H9 (cell line): ENCODE measurements around the gene C3orf20. TPM values are rescaled to one million over a fixed set of nuclear protein-coding genes. Genes with fewer than 3 reads are reported as not detected.

Source experiments
- DNase-seq: peaks from one replicate; pipeline ENCODE4 v3.0.0-alpha.2; 2017
- H2AFZ ChIP-seq: one replicate; pipeline ENCODE4 v1.6.1; 2013; ENCODE audit warnings: mild to moderate bottlenecking, low read length, control low read depth, moderate library complexity
- H2AK5ac ChIP-seq: 2 replicates; pipeline ENCODE4 v1.6.1; 2013; ENCODE audit warnings: low read length, control low read depth, mixed read lengths; ENCODE audit not compliant: insufficient read length
- H2BK120ac ChIP-seq: one replicate; pipeline ENCODE4 v1.6.1; 2013; ENCODE audit warnings: low read depth, mild to moderate bottlenecking, low read length, control low read depth, inconsistent platforms; ENCODE audit not compliant: poor library complexity, severe bottlenecking
- H2BK12ac ChIP-seq: 2 replicates; pipeline ENCODE4 v1.6.1; 2013; ENCODE audit warnings: low read length, control low read depth, mixed read lengths, low read depth; ENCODE audit not compliant: insufficient read length
- H2BK15ac ChIP-seq: 2 replicates; pipeline ENCODE4 v1.6.1; 2013; ENCODE audit warnings: low read depth, low read length, control low read depth
- H2BK20ac ChIP-seq: one replicate; pipeline ENCODE4 v1.6.1; 2013; ENCODE audit warnings: low read depth, mild to moderate bottlenecking, low read length, control low read depth, inconsistent platforms; ENCODE audit not compliant: poor library complexity, severe bottlenecking
- H2BK5ac ChIP-seq: 2 replicates; pipeline ENCODE4 v1.6.1; 2013; ENCODE audit warnings: low read length, control low read depth, mixed read lengths; ENCODE audit not compliant: insufficient read length
- H3K14ac ChIP-seq: 2 replicates; pipeline ENCODE4 v1.6.1; 2013; ENCODE audit warnings: low read length, control low read depth; ENCODE audit not compliant: insufficient read depth
- H3K18ac ChIP-seq: 2 replicates; pipeline ENCODE4 v1.6.1; 2013; ENCODE audit warnings: low read depth, mild to moderate bottlenecking, mixed read lengths, low read length, control low read depth; ENCODE audit not compliant: insufficient read length
- H3K23ac ChIP-seq: 2 replicates; pipeline ENCODE4 v1.6.1; 2013; ENCODE audit warnings: low read length, control low read depth, mixed read lengths, low read depth; ENCODE audit not compliant: insufficient read length
- H3K23me2 ChIP-seq: 2 replicates; pipeline ENCODE4 v1.6.1; 2013; ENCODE audit warnings: low read depth, mild to moderate bottlenecking, mixed read lengths, low read length, control low read depth; ENCODE audit not compliant: insufficient read length, poor library complexity, severe bottlenecking
- H3K27ac ChIP-seq: 2 replicates; pipeline ENCODE4 v1.5.1; 2013; ENCODE audit warnings: low read length, control low read depth, mixed read lengths, low read depth; ENCODE audit not compliant: insufficient read length
- H3K27me3 ChIP-seq: 2 replicates; pipeline ENCODE4 v1.6.1; 2013; ENCODE audit warnings: low read length, control low read depth, inconsistent platforms; ENCODE audit not compliant: insufficient read depth
- H3K4ac ChIP-seq: 2 replicates; pipeline ENCODE4 v1.6.1; 2013; ENCODE audit warnings: low read depth, mild to moderate bottlenecking, control low read depth, inconsistent platforms, low read length, moderate library complexity
- H3K4me1 ChIP-seq: 2 replicates; pipeline ENCODE4 v1.6.1; 2013; ENCODE audit warnings: low read length, control low read depth, inconsistent platforms; ENCODE audit not compliant: insufficient read depth
- H3K4me2 ChIP-seq: 2 replicates; pipeline ENCODE4 v1.6.1; 2013; ENCODE audit warnings: low read length, control low read depth, mixed read lengths; ENCODE audit not compliant: insufficient read length, insufficient read depth
- H3K56ac ChIP-seq: 2 replicates; pipeline ENCODE4 v1.6.1; 2013; ENCODE audit warnings: low read depth, mild to moderate bottlenecking, mixed read lengths, low read length, control low read depth; ENCODE audit not compliant: insufficient read length
- H3K79me1 ChIP-seq: 2 replicates; pipeline ENCODE4 v1.6.1; 2013; ENCODE audit warnings: low read depth, mild to moderate bottlenecking, moderate library complexity, low read length, control low read depth, inconsistent platforms; ENCODE audit not compliant: insufficient read depth, poor library complexity, severe bottlenecking
- H3K79me2 ChIP-seq: 2 replicates; pipeline ENCODE4 v1.6.1; 2013; ENCODE audit warnings: low read length, control low read depth, inconsistent platforms; ENCODE audit not compliant: insufficient read depth
- H3K9ac ChIP-seq: 2 replicates; pipeline ENCODE4 v1.6.1; 2013; ENCODE audit warnings: low read length, control low read depth, mixed read lengths; ENCODE audit not compliant: insufficient read length; ENCODE audit errors: extremely low read depth
- H3K9me3 ChIP-seq: one replicate; pipeline ENCODE4 v1.6.1; 2013; ENCODE audit warnings: low read depth, low read length, inconsistent platforms; ENCODE audit not compliant: control insufficient read depth
- H3T11ph ChIP-seq: one replicate; pipeline ENCODE4 v1.6.1; 2013; ENCODE audit warnings: mild to moderate bottlenecking, low read length, control low read depth, inconsistent platforms
- H4K20me1 ChIP-seq: one replicate; pipeline ENCODE4 v1.6.1; 2013; ENCODE audit not compliant: control insufficient read depth, insufficient read length, insufficient read depth
- H4K5ac ChIP-seq: 2 replicates; pipeline ENCODE4 v1.6.1; 2013; ENCODE audit warnings: low read depth, mild to moderate bottlenecking, mixed read lengths, low read length, control low read depth; ENCODE audit not compliant: insufficient read length
- H4K8ac ChIP-seq: replicated peaks from 2 replicates; pipeline ENCODE4 v1.6.1; 2013; ENCODE audit warnings: low read length, control low read depth, mixed read lengths, low read depth; ENCODE audit not compliant: insufficient read length
- H4K91ac ChIP-seq: 2 replicates; pipeline ENCODE4 v1.6.1; 2013; ENCODE audit warnings: low read depth, mild to moderate bottlenecking, moderate library complexity, mixed read lengths, low read length, control low read depth; ENCODE audit not compliant: insufficient read length
- H3K27ac Mint-ChIP-seq, 3 experiments: 2 replicates in 2 of 3; 3 replicates in 1 of 3; pipeline ENCODE4 v1.8.0; 2020 to 2021; ENCODE audit warnings: mixed read lengths in 3 of 3, mild to moderate bottlenecking in 1 of 3, moderate library complexity in 1 of 3
- H3K27me3 Mint-ChIP-seq: 2 replicates; pipeline ENCODE4 v1.8.0; 2021; ENCODE audit warnings: low read depth, mild to moderate bottlenecking, moderate library complexity, mixed read lengths
- H3K36me3 Mint-ChIP-seq, 3 experiments: 2 replicates in 2 of 3; 3 replicates in 1 of 3; pipeline ENCODE4 v1.8.0; 2020 to 2021; ENCODE audit warnings: low read depth in 3 of 3, mixed read lengths in 3 of 3; ENCODE audit not compliant: insufficient read depth in 1 of 3
- H3K4me1 Mint-ChIP-seq, 2 experiments: 2 replicates each; pipeline ENCODE4 v1.8.0; 2020; ENCODE audit warnings: mixed read lengths in 2 of 2
- H3K4me3 Mint-ChIP-seq, 2 experiments: 2 replicates in 1 of 2; 3 replicates in 1 of 2; pipeline ENCODE4 v1.8.0; 2020 to 2021; ENCODE audit warnings: mild to moderate bottlenecking in 2 of 2, mixed read lengths in 2 of 2, moderate library complexity in 1 of 2
- H3K9me3 Mint-ChIP-seq, 2 experiments: 2 replicates in 1 of 2; 3 replicates in 1 of 2; pipeline ENCODE4 v1.8.0; 2020; ENCODE audit warnings: mild to moderate bottlenecking in 2 of 2, mixed read lengths in 2 of 2, moderate library complexity in 1 of 2
- CTCF ChIP-seq: fragments of 200-600 bp; sonication (generic); conservative IDR thresholded peaks from 3 replicates; pipeline ENCODE4 v1.8.0; 2021; ENCODE audit warnings: antibody characterized with exemption, mild to moderate bottlenecking
- WGBS: extraction: QIAGEN DNeasy Blood & Tissue Kit; methylation state at CpG from one replicate; pipeline ENCODE4 v1.1.7; 2013; ENCODE audit warnings: missing lambda C conversion rate, low lambda C conversion rate, mixed read lengths; ENCODE audit not compliant: insufficient read length; ENCODE audit errors: extremely low coverage; 5-methylcytosine and 5-hydroxymethylcytosine counted together
- total RNA-seq: library from RNA; stranded (reverse); gene quantifications from 2 replicates; pipeline ENCODE4 v1.2.1, GENCODE V29; 2021

Gene C3orf20
- total RNA-seq, 1 experiment from 2014 or later: not detected

- Histone ChIP-seq H3K4me2 (no peak overlapping the region), H4K20me1 (no peaks in the 10 kb centered on the region), H3K4me1 (no peaks in the 10 kb centered on the region), H3T11ph (no peak overlapping the region), H2BK15ac (no peak overlapping the region), H3K14ac (no peak overlapping the region), H2BK20ac (no peak overlapping the region), H3K27me3 (no peaks in the 10 kb centered on the region), H3K79me1 (no peaks in the 10 kb centered on the region), H2BK5ac (no peak overlapping the region), H4K91ac (no peak overlapping the region), H3K79me2 (no peaks in the 10 kb centered on the region), H3K56ac (no peak overlapping the region), H3K4ac (no peak overlapping the region), H2AK5ac (no peak overlapping the region), H2BK120ac (no peak overlapping the region), H3K9ac (no peak overlapping the region), H3K9me3 (no peaks in the 10 kb centered on the region), H4K5ac (no peak overlapping the region), H2AFZ (no peak overlapping the region), H3K23me2 (no peaks in the 10 kb centered on the region), H3K27ac (no peak overlapping the region), H4K8ac (no peak overlapping the region), H3K23ac (no peak overlapping the region), H3K18ac (no peak overlapping the region), H2BK12ac (no peak overlapping the region)
- no peak overlapping the region for H3K4me3 Mint-ChIP-seq
- no peak for TF ChIP-seq CTCF
- H3K27ac Mint-ChIP-seq: no peak overlapping the region
- no peak for DNase-seq
- H3K4me1 Mint-ChIP-seq: no peaks in the 10 kb centered on the region
- no peaks in the 10 kb centered on the region for H3K36me3 Mint-ChIP-seq
- WGBS: no CpG with 5 or more reads among the region's 1 CpG
- peaks cover 49% of the 10 kb centered on the region for H3K27me3 Mint-ChIP-seq
- no peaks in the 10 kb centered on the region for H3K9me3 Mint-ChIP-seq
Observed at GRCh38 chr3:14691719-14692118, 16.8 kb downstream of the C3orf20 start.
